ENCODE measurements around the gene MAML2. TPM values are rescaled to one million over a fixed set of nuclear protein-coding genes. Genes with fewer than 3 reads are reported as not detected.

MAML2 gene
- total RNA-seq, 1 donor: 20.1 TPM

DNA sequence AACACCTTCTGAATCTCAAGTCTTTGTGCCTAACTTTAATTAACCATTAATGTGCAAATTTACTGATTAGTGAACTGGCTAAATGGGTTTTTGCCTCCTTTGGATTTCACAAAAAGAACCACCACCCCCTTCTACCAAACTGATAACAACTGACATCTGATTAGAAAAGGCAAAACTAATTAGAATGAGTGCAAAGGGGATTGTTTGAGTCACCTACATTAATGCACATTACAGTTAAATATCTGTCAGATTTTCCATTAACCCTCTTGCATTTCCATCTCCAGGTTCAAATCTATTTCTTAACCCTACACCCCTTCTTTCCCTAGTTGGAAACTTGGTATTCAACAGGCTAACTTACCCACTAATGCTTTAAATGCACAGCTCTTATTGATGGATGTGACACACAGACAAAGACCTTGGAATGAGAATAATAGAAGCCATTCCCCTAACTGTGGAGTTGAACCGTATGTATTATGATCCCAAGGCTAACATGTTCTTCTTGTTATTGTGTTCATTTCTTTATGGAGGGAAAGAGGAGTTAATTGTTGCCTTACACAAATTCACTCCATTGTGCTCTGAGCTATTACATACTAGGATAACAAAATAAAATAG lies 257.6 kb downstream of the MAML2 start:
- H3K4me3 ChIP-seq (ENCODE audit: low read depth, low read length): no peak overlapping the region
- no peak for TF ChIP-seq CTCF (IDR thresholded peaks at IDR 0.05; ENCODE audit: insufficient read depth, low read length)
- no peak for DNase-seq (ENCODE audit: low read depth)

- no peak overlapping the region for H3K4me3 ChIP-seq (ENCODE audit: low read depth, low read length)
- no peak for TF ChIP-seq CTCF (IDR thresholded peaks at IDR 0.05; ENCODE audit: insufficient read depth, low read length)
- no peak for DNase-seq (ENCODE audit: low read depth)
Measured at GRCh38 chr11:96084610-96085318, 258.2 kb downstream of the MAML2 start.

- DNase-seq (ENCODE audit: low read depth): no peak
- TF ChIP-seq CTCF (IDR thresholded peaks at IDR 0.05; ENCODE audit: insufficient read depth, low read length): no peak
- H3K4me3 ChIP-seq (ENCODE audit: low read depth, low read length): no peak overlapping the region
Measured at GRCh38 chr11:96082936-96083335, 260.1 kb downstream of the MAML2 start.

DNA sequence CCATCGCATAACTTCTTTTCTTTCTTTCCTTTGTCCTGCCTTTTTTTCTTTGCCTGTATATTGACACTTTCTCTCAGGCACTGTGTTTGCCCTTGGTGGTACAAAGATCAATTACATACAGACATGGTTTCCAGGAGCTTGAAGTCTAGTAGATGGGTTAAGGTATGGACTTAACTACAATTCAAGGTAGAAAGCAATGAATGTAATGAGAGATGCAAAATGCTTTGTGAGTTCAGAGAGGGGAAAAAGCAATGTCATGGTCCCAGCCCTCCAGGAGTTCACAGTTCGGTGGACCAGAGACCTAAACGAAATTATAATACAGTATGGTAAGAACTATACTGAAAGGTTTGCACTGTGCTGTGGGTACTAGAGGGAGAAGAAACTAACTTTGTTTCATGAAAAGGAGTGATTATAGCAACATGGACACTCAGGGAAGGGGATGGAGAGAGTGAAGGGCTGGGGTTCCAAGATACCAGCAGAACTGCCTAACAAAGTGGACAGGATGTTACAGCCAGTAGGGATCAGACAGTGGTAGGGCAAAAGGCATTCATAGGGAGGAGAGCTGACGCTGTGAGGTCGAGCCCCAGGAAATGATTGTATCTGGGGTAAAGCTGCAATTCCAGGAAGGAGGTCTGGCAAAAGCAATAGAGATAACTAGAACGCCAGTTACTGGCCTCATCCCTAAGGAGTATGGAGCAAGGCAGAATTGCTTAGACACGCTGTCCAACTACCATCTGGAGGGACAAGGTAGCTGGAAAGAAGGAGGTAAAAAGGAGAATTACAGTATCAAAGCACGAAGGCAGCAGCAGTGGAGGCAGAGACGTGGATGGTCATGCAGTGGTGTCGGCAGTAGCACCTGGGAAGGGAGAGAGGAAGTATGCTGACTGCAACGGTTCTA lies 260.7 kb downstream of the MAML2 start:
- no peak for TF ChIP-seq CTCF (IDR thresholded peaks at IDR 0.05; ENCODE audit: insufficient read depth, low read length)
- DNase-seq (ENCODE audit: low read depth): no peak
- no peak overlapping the region for H3K4me3 ChIP-seq (ENCODE audit: low read depth, low read length)

- no peak for DNase-seq (ENCODE audit: low read depth)
- no peak overlapping the region for H3K4me3 ChIP-seq (ENCODE audit: low read depth, low read length)
- no peak for TF ChIP-seq CTCF (IDR thresholded peaks at IDR 0.05; ENCODE audit: insufficient read depth, low read length)
Measured at GRCh38 chr11:96081561-96081960, 261.4 kb downstream of the MAML2 start.

- no peak for DNase-seq (ENCODE audit: low read depth)
- no peak for TF ChIP-seq CTCF (IDR thresholded peaks at IDR 0.05; ENCODE audit: insufficient read depth, low read length)
- H3K4me3 ChIP-seq (ENCODE audit: low read depth, low read length): no peak overlapping the region
Measured at GRCh38 chr11:96079691-96080090, 263.3 kb downstream of the MAML2 start.

Measured in fibroblast of the aortic adventitia (primary cell).